Calu3 (cell line): Measurements from ENCODE around the gene DNAJC15. TPM values are rescaled to one million over a fixed set of nuclear protein-coding genes. Genes with fewer than 3 reads are reported as not detected.

Experiments used
- BruUV-seq: library from RNA; stranded (reverse); fragments of 400-500 nt; replicated peaks from 2 replicates; lab custom pipeline; 2021; lab: Mats Ljungman, UMichigan
- CTCF ChIA-PET: fragments of 300-600 bp; sonication (Branson Sonifier 250); formaldehyde crosslinking; loops from one replicate; lab custom pipeline; 2022; ENCODE audit warnings: antibody characterized with exemption; lab: Charles Lee
- DNase-seq: peaks from one replicate; pipeline ENCODE4 v3.0.0; 2022
- H3K27ac Mint-ChIP-seq: one replicate; pipeline ENCODE4 v1.8.0; 2022; ENCODE audit warnings: mixed read lengths; ENCODE audit not compliant: unreplicated experiment
- H3K27me3 Mint-ChIP-seq: one replicate; pipeline ENCODE4 v1.8.0; 2022; ENCODE audit warnings: mixed read lengths; ENCODE audit not compliant: unreplicated experiment
- H3K36me3 Mint-ChIP-seq: one replicate; pipeline ENCODE4 v1.8.0; 2022; ENCODE audit warnings: mild to moderate bottlenecking, moderate library complexity, mixed read lengths; ENCODE audit not compliant: insufficient read depth, unreplicated experiment
- H3K4me1 Mint-ChIP-seq: one replicate; pipeline ENCODE4 v1.8.0; 2022; ENCODE audit warnings: mild to moderate bottlenecking, low read depth, mixed read lengths; ENCODE audit not compliant: unreplicated experiment
- H3K4me3 Mint-ChIP-seq: one replicate; pipeline ENCODE4 v1.8.0; 2022; ENCODE audit warnings: mild to moderate bottlenecking, low read depth, moderate library complexity, mixed read lengths; ENCODE audit not compliant: unreplicated experiment
- H3K9me3 Mint-ChIP-seq: one replicate; pipeline ENCODE4 v1.8.0; 2022; ENCODE audit warnings: low read depth, mixed read lengths; ENCODE audit not compliant: unreplicated experiment
- intact Hi-C: fragments of 100-400 bp; cut with micrococcal nuclease; formaldehyde crosslinking; loops from one replicate; pipeline ENCODE4 v1.10.0; 2022; ENCODE audit not compliant: unreplicated experiment
- total RNA-seq: library from RNA; stranded (reverse); gene quantifications from 2 replicates; pipeline ENCODE4 v1.2.3, GENCODE V29; 2022
- TF ChIP-seq, protein P1 (sequence below): fragments of 200-600 bp; IDR thresholded peaks from one replicate; pipeline ENCODE4 v1.8.0; 2022; ENCODE audit warnings: antibody characterized with exemption; ENCODE audit not compliant: unreplicated experiment

DNAJC15 gene
- total RNA-seq, 1 experiment from 2014 or later: 13.1 TPM

DNA sequence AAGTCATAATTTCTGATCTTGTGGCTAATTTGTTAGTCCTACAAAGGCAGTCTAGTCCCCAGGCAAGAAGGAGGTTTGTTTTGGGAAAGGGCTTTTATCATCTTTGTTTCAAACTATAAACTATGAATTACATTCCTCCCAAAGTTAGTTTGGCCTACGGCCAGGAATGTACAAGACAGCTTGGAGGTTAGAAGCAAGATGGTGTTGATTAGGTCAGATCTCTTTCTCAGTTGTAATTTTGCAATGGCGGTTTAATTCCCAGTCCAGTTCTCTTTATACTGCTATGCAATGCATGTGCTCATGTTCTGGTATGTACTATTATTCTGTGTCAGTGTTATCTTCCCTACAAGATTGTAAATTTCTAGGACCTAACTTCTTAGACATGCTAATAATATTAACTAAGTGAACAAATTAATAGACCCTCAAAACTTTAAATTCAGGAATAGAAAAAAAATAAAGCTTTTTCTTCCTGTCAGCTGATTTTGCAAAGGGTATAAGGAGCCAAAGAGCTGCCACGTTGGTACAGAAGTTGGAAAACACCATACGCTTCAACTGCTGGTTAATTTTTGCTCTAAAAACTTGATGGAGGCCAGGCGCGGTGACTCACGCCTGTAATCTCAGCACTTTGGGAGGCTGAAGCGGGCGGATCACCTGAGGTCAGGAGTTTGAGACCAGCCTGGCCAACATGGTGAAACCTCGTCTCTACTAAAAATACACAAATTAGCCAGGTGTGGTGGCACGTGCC is 1.3 kb upstream of the DNAJC15 start:
- no TSS peak for BruUV-seq
- no peak overlapping the region for H3K4me3 Mint-ChIP-seq
- no peak for DNase-seq
- intact Hi-C loops: no loop called here
- H3K27me3 Mint-ChIP-seq: no peaks in the 10 kb centered on the region
- CTCF ChIA-PET: no interaction called here
- H3K4me1 Mint-ChIP-seq: no peaks in the 10 kb centered on the region
- peaks cover 12% of the 10 kb centered on the region for H3K36me3 Mint-ChIP-seq
- H3K27ac Mint-ChIP-seq: no peak overlapping the region
- H3K9me3 Mint-ChIP-seq: no peaks in the 10 kb centered on the region
- TF ChIP-seq, protein P1, sequence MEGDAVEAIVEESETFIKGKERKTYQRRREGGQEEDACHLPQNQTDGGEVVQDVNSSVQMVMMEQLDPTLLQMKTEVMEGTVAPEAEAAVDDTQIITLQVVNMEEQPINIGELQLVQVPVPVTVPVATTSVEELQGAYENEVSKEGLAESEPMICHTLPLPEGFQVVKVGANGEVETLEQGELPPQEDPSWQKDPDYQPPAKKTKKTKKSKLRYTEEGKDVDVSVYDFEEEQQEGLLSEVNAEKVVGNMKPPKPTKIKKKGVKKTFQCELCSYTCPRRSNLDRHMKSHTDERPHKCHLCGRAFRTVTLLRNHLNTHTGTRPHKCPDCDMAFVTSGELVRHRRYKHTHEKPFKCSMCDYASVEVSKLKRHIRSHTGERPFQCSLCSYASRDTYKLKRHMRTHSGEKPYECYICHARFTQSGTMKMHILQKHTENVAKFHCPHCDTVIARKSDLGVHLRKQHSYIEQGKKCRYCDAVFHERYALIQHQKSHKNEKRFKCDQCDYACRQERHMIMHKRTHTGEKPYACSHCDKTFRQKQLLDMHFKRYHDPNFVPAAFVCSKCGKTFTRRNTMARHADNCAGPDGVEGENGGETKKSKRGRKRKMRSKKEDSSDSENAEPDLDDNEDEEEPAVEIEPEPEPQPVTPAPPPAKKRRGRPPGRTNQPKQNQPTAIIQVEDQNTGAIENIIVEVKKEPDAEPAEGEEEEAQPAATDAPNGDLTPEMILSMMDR: no peak

DNA sequence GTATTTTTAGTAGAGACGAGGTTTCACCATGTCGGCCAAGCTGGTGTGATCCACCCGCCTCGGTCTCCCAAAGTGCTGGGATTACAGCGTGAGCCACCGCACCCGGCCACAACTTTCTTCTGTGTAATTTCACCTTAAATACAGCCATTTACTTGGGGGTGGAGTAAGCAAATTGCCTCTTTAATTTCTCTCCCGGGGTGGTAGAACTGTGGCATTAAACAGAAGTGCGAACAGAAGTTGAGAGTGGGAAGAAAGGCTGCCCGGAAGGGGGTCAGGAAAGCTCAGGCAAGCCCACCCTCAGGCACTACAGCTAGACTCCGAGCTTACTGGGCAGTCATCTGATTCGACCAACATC is 475 bp upstream of the DNAJC15 start:
- Mint-ChIP-seq H3K9me3 (no peaks in the 10 kb centered on the region), H3K27me3 (no peaks in the 10 kb centered on the region), H3K4me1 (no peaks in the 10 kb centered on the region), H3K36me3 (peaks cover 12% of the 10 kb centered on the region), H3K27ac (no peak overlapping the region), H3K4me3 (peak overlapping the region; percentile 93)
- TF ChIP-seq, protein P1: no peak
- intact Hi-C loops: no loop called here
- DNase-seq: no peak
- CTCF ChIA-PET: no interaction called here
- no TSS peak for BruUV-seq

- H3K4me1 Mint-ChIP-seq: no peaks in the 10 kb centered on the region
- TF ChIP-seq, protein P1: no peak
- H3K4me3 Mint-ChIP-seq: no peak overlapping the region
- no peak for DNase-seq
- intact Hi-C loops: no loop called here
- H3K27ac Mint-ChIP-seq: no peak overlapping the region
- H3K36me3 Mint-ChIP-seq: peaks cover 12% of the 10 kb centered on the region
- CTCF ChIA-PET: no interaction called here
- BruUV-seq: no TSS peak
- no peaks in the 10 kb centered on the region for H3K27me3 Mint-ChIP-seq
- no peaks in the 10 kb centered on the region for H3K9me3 Mint-ChIP-seq
Measured at GRCh38 chr13:43026262-43026661, 2.9 kb downstream of the DNAJC15 start.

- intact Hi-C loops: no loop called here
- Mint-ChIP-seq H3K9me3 (peaks cover 2% of the 10 kb centered on the region), H3K4me1 (no peaks in the 10 kb centered on the region), H3K36me3 (no peaks in the 10 kb centered on the region), H3K27ac (no peak overlapping the region), H3K4me3 (no peak overlapping the region), H3K27me3 (no peaks in the 10 kb centered on the region)
- TF ChIP-seq, protein P1: no peak
- BruUV-seq: no TSS peak
- no peak for DNase-seq
- CTCF ChIA-PET: no interaction called here
Measured at GRCh38 chr13:43030548-43030947, 7.2 kb downstream of the DNAJC15 start.
